Prostate gland (tissue), 2 donors: ENCODE measurements around the gene TMEM231. TPM values are rescaled to one million over a fixed set of nuclear protein-coding genes. Genes with fewer than 3 reads are reported as not detected.
"Not testable (repeated sequence)": the region's sequence is repeated elsewhere in the genome, so short reads cannot be mapped to it uniquely, and the experiment has no call there.

Source experiments
- DNase-seq: peaks from one replicate; pipeline ENCODE4 v3.0.0-alpha.2; 2019; ENCODE audit warnings: low spot score
- H3K27ac ChIP-seq, 2 donors: fragments of 200-600 bp; sonication (generic); 2 replicates each; pipeline ENCODE4 v1.5.1; 2017 to 2019
- H3K27me3 ChIP-seq: fragments of 200-600 bp; sonication (generic); replicated peaks from 2 replicates; pipeline ENCODE4 v1.5.1; 2019; ENCODE audit not compliant: insufficient read depth
- H3K36me3 ChIP-seq, 2 donors: fragments of 200-600 bp; sonication (generic); 1 replicate in 1 of 2; 2 replicates in 1 of 2; pipeline versions ENCODE4 v1.5.1 to v1.8.1; 2017 to 2019
- H3K4me1 ChIP-seq: fragments of 200-600 bp; sonication (generic); replicated peaks from 2 replicates; pipeline ENCODE4 v1.5.1; 2019
- H3K4me3 ChIP-seq, 2 donors: fragments of 200-600 bp; sonication (generic); 2 replicates each; pipeline ENCODE4 v1.5.1; 2017 to 2019
- H3K9me3 ChIP-seq: fragments of 200-600 bp; sonication (generic); 2 replicates; pipeline ENCODE4 v1.5.1; 2017
- POLR2A ChIP-seq: fragments of 450-650 bp; IDR thresholded peaks from one replicate; pipeline ENCODE4 v1.6.1; 2016; ENCODE audit warnings: antibody characterized with exemption, mild to moderate bottlenecking
- POLR2AphosphoS5 ChIP-seq: sonication (generic); formaldehyde crosslinking; IDR thresholded peaks from one replicate; pipeline ENCODE4 v1.6.1; 2017; ENCODE audit warnings: antibody characterized with exemption
- WGBS: methylation state at CpG from one replicate; pipeline ENCODE4 v1.1.5; 2018; 5-methylcytosine and 5-hydroxymethylcytosine counted together
- intact Hi-C: fragments of 100-400 bp; cut with DNase I; formaldehyde crosslinking; loops from one replicate; pipeline ENCODE4 v1.14.2; 2022
- total RNA-seq, 2 donors: library from RNA; depleted of rRNA; stranded (reverse); fragments of >200 nt; gene quantifications; one replicate each; pipeline ENCODE4 v1.1.0, GENCODE V29; 2016
- TF ChIP-seq, protein P1 (sequence below), 4 experiments: fragments of 200-600 bp in 2 of 4; fragments of 450-650 bp in 2 of 4; sonication (generic) in 2 of 4; IDR thresholded peaks; 1 replicate in 3 of 4; 2 replicates in 1 of 4; pipeline ENCODE4 v1.5.1; 2016 to 2019; ENCODE audit warnings: antibody characterized with exemption in 4 of 4, mild to moderate bottlenecking in 2 of 4, moderate library complexity in 2 of 4

The TMEM231 gene
- total RNA-seq, 2 donors from 2014 or later, result 7.7 to 17.2 TPM

DNA sequence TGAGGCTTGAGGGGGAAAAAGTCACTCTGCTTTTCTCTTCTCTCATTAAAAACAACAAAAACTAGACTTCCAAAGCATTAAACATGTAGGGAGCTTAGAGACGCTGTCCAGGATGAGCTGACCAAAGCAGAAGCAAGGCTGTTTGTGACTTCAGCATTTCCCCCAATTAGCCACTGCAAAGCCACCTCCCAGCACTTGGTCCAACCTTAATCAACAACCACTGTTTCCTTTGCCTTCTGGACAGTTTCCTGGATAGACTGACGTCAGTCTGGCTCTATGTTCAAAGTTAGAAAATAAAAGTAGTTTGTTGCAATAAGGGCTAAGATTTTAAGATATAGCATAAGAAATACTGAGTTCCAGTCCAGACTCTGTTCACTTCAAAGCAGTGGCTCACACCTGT, 3.1 kb downstream of the TMEM231 start:
- Histone ChIP-seq H3K9me3 (no peaks in the 10 kb centered on the region), H3K4me3 (no peak overlapping the region), H3K27me3 (no peaks in the 10 kb centered on the region), H3K27ac (no peak overlapping the region), H3K4me1 (no peaks in the 10 kb centered on the region), H3K36me3 (no peaks in the 10 kb centered on the region)
- intact Hi-C loops, result no loop called here
- TF ChIP-seq POLR2A, result no peak
- TF ChIP-seq POLR2AphosphoS5, result no peak
- TF ChIP-seq, protein P1, sequence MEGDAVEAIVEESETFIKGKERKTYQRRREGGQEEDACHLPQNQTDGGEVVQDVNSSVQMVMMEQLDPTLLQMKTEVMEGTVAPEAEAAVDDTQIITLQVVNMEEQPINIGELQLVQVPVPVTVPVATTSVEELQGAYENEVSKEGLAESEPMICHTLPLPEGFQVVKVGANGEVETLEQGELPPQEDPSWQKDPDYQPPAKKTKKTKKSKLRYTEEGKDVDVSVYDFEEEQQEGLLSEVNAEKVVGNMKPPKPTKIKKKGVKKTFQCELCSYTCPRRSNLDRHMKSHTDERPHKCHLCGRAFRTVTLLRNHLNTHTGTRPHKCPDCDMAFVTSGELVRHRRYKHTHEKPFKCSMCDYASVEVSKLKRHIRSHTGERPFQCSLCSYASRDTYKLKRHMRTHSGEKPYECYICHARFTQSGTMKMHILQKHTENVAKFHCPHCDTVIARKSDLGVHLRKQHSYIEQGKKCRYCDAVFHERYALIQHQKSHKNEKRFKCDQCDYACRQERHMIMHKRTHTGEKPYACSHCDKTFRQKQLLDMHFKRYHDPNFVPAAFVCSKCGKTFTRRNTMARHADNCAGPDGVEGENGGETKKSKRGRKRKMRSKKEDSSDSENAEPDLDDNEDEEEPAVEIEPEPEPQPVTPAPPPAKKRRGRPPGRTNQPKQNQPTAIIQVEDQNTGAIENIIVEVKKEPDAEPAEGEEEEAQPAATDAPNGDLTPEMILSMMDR (IDR thresholded peaks at IDR 0.05), result no peak
- DNase-seq, result no peak
- WGBS, result 86% methylated on average over 2 of the region's 2 CpGs

DNA sequence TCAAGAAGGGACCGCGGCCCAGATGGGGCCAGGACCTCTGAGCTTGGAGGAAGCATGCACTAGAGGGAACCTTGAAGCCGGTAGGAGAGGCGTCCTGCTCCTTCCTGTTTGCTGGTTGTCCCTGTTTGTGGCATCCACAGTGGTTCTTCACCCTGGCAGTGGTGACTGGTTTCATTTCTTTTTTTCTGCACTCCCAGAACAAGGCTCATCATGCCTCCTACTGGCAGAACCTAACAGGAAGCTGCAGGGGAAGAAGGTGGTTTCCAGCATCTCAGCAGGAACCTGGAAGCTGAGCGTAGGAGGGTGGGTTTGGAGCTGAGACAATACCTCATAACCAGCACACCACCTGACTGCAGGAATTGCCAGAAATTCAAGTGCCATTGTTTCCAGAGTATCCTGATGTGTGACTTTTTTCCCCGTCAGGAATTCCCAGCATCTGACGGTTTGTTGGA, 5.8 kb downstream of the TMEM231 start:
- intact Hi-C loops, result no loop called here
- Histone ChIP-seq H3K27me3 (no peaks in the 10 kb centered on the region), H3K36me3 (no peaks in the 10 kb centered on the region), H3K4me3 (no peak overlapping the region), H3K4me1 (no peaks in the 10 kb centered on the region), H3K9me3 (no peaks in the 10 kb centered on the region), H3K27ac (no peak overlapping the region)
- DNase-seq, result peak; percentile 20
- 54% methylated on average over 7 of the region's 7 CpGs for WGBS
- TF ChIP-seq POLR2AphosphoS5, result no peak
- TF ChIP-seq, protein P1 (IDR thresholded peaks at IDR 0.05), result peak in 2 of 4 experiments; percentile 51 to 53

DNA sequence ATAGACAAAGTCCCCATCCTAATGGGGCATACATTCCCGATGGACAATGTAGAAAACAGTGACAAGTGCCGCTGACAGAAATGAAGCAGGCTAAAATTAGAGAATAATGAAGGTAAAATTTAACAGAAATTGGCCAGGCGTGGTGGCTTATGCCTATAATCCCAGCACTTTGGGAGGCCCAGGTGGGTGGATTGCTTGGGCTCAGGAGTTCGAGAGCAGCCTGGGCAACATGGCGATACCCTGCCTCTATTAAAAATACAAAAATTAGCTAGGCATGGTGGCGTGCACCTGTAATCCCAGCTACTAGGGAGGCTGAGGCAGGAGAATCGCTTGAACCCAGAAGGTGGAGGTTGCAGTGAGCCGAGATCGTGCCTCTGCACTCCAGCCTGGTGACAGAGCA, 7.6 kb downstream of the TMEM231 start:
- DNase-seq, H3K36me3 ChIP-seq, H3K9me3 ChIP-seq, H3K4me3 ChIP-seq, intact Hi-C loops, H3K4me1 ChIP-seq, H3K27ac ChIP-seq, H3K27me3 ChIP-seq: not testable (repeated sequence)
- WGBS, result 92% methylated on average over 9 of the region's 9 CpGs

DNA sequence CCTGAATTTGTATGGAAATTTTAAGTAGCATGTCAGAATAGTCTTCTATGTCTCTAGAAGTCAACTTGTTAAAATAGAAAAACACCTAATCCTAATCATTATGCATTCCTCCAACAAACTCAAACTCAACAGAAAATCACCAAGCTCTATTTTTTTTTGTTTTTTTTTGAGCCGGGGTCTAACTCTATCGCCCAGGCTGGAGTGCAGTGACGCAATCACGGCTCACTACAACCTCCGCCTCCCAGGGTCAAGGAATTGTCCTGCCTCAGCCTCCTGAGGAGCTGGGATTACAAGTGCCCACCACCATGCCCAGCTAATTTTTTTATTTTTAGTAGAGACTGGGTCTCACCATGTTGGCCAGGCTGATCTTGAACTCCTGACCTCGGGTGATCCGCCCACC, 9.8 kb downstream of the TMEM231 start:
- Histone ChIP-seq H3K36me3 (no peaks in the 10 kb centered on the region), H3K4me1 (no peaks in the 10 kb centered on the region), H3K27ac (no peak overlapping the region), H3K27me3 (no peaks in the 10 kb centered on the region), H3K9me3 (no peaks in the 10 kb centered on the region), H3K4me3 (no peak overlapping the region)
- DNase-seq, result no peak
- TF ChIP-seq POLR2AphosphoS5 (no peak), POLR2A (no peak)
- TF ChIP-seq, protein P1 (IDR thresholded peaks at IDR 0.05), result no peak
- intact Hi-C loops, result no loop called here
- WGBS, result 96% methylated on average over 7 of the region's 7 CpGs

DNA sequence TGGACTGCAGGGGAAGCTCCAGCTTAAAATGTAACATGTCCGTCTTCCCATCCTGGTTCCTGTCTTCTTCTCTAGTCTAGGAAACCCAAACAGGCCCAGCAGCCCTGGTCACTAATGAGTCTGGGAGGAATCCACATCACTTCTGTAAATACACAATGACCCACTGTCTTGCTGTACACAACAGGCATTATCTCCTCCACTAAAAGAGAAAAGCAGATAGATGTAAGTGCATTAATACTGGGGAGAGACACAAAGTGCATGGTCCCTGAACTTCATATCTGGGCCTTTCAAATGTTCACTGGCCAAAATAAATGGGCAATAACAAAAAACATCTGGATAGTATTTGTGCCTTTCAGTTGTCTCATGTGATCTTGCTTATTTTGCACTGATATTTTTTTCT, 10.2 kb downstream of the TMEM231 start:
- intact Hi-C loops, H3K4me1 ChIP-seq, H3K27me3 ChIP-seq, H3K4me3 ChIP-seq, H3K9me3 ChIP-seq, H3K27ac ChIP-seq, H3K36me3 ChIP-seq, DNase-seq: not testable (repeated sequence)
- 100% methylated on average over 1 of the region's 1 CpG for WGBS

DNA sequence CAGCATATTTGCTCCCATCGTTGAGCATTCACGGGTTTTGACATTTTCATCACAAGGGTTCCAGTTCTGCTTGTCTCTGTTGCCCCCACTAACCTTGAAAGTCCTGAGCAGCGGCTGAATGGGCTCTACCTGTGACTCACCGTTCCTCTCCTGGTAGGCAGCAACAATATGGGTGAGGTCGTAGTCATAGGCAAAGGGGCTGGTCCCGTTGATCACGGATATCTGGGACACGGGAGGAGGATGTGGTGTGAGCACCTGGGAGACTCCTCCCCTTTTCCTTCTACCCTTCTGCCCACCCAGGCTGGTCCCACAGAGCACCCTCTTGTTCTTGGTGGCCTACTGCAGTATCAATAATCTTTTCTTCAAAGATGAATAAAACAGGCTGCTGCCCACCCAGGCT, 13.6 kb downstream of the TMEM231 start:
- DNase-seq, H3K27me3 ChIP-seq, H3K9me3 ChIP-seq, H3K4me3 ChIP-seq, H3K4me1 ChIP-seq, intact Hi-C loops, H3K27ac ChIP-seq, H3K36me3 ChIP-seq: not testable (repeated sequence)
- WGBS, result 94% methylated on average over 8 of the region's 8 CpGs
